ENCODE measurements around the gene ZNF804B.

Gene ZNF804B

DNA sequence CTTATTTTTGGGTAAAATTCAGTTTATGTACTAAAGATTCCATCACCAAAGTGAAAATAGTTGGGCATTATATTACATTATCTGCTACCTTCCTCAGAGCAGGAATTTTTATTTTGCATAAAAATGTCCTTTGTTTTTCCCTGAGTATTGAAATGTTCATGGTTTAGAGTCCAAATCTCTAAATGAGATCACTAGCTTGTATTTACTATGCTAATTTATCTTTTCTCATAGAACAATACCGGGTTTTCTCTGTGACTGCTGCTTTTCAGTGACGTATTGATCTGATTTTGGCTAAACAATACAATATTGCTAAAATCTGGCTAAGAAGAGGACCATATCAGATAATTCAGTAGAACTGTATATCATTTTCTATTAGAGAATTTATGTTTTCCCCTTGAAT lies 125.6 kb downstream of the ZNF804B start:
- no peak for DNase-seq (ENCODE audit: low read depth, low spot score)
- ChIA-PET POLR2A (no interaction called here), CTCF (no interaction called here)
- TF ChIP-seq, protein P1, sequence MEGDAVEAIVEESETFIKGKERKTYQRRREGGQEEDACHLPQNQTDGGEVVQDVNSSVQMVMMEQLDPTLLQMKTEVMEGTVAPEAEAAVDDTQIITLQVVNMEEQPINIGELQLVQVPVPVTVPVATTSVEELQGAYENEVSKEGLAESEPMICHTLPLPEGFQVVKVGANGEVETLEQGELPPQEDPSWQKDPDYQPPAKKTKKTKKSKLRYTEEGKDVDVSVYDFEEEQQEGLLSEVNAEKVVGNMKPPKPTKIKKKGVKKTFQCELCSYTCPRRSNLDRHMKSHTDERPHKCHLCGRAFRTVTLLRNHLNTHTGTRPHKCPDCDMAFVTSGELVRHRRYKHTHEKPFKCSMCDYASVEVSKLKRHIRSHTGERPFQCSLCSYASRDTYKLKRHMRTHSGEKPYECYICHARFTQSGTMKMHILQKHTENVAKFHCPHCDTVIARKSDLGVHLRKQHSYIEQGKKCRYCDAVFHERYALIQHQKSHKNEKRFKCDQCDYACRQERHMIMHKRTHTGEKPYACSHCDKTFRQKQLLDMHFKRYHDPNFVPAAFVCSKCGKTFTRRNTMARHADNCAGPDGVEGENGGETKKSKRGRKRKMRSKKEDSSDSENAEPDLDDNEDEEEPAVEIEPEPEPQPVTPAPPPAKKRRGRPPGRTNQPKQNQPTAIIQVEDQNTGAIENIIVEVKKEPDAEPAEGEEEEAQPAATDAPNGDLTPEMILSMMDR (IDR thresholded peaks at IDR 0.05; ENCODE audit: insufficient read depth, low read length, missing control alignments): no peak
- no peak overlapping the region for H3K4me3 ChIP-seq (ENCODE audit: low read depth, low read length)

DNA sequence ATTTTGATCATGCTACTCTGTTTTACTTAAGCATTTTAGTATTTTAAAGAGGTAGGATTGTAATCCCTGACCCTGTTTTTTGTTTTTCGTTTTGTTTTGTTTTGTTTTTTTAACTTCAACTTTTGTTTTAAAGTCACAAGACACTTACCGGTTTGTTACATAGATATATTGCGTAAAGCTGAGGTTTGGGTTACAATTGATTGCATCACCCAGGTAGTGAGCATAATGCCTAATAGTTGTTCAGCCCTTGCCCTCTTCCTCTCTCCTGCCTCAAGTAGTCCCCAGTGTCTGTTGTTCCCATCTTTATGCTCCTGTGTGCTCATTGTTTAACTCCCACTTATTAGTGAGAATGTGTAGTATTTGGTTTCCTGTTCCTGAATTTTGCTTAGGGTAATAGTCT lies 129.2 kb downstream of the ZNF804B start:
- TF ChIP-seq, protein P1 (IDR thresholded peaks at IDR 0.05; ENCODE audit: insufficient read depth, low read length, missing control alignments): no peak
- POLR2A ChIA-PET: no interaction called here
- CTCF ChIA-PET: no interaction called here

DNA sequence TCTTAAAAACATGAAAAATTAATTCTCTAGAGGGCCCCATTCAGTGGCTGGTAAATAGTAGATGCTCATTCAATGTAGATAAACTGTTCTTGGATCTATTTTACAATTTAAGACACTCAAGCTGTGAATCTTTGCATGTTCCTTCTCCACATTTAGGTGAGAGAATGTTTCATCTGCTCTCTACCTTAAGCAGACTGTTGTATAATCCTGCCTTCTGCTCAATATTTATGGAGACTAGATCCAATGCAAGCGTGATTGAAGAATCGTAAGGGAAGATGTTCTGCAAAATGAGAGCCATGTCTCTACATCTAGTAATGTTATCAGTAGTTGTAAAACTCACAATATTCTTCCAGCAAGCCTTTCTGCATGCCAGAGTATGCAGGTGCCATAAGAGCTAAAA lies 151.0 kb downstream of the ZNF804B start:
- DNase-seq (ENCODE audit: low read depth, low spot score): no peak
- H3K4me3 ChIP-seq (ENCODE audit: low read depth, low read length): no peak overlapping the region
- TF ChIP-seq, protein P1 (IDR thresholded peaks at IDR 0.05; ENCODE audit: insufficient read depth, low read length, missing control alignments): no peak
- CTCF ChIA-PET: no interaction called here
- POLR2A ChIA-PET: no interaction called here

More for the DNA sequence above, 129.2 kb downstream of the ZNF804B start:
- no peak for DNase-seq (ENCODE audit: low read depth, low spot score)
- no peak overlapping the region for H3K4me3 ChIP-seq (ENCODE audit: low read depth, low read length)

DNA sequence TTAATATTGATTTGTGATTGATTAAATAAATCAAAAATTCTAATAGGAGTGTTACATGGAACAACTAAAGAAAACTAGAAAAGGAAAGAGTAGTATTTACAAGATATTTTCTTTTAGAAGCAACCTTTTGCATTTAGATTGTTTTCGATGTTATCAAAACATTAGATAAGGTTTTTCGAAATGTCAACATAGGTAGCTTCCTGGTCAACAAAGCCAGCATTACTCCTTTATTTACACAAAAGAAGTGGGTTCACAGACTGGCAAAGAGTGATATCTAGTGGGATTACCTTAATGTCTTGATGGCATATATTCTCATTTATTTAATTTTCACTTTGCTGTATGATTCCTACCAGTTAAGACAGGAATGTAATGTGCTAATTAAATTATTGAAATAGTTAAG lies 153.4 kb downstream of the ZNF804B start:
- no peak overlapping the region for H3K4me3 ChIP-seq (ENCODE audit: low read depth, low read length)
- POLR2A ChIA-PET: no interaction called here
- TF ChIP-seq, protein P1 (IDR thresholded peaks at IDR 0.05; ENCODE audit: insufficient read depth, low read length, missing control alignments): no peak
- CTCF ChIA-PET: no interaction called here
- DNase-seq (ENCODE audit: low read depth, low spot score): no peak

DNA sequence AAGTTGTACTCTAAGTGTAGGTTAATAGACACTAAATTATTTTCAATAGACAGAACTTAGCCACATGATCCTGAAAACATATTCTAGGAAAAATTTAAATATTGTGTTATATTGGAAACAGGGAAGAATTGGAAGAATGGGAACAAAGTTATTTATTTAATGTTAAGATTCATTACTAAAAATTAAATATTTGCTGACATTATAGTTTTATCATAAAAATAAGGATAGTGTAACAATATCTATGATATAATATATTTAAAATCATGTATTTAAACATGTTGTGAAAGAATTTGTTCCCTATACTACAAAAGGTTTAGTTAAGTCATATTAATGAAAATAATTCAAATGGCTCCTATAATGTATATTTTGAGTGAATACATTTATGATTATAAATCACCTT lies 156.1 kb downstream of the ZNF804B start:
- POLR2A ChIA-PET: no interaction called here
- CTCF ChIA-PET: no interaction called here
- H3K4me3 ChIP-seq (ENCODE audit: low read depth, low read length): no peak overlapping the region
- no peak for DNase-seq (ENCODE audit: low read depth, low spot score)
- TF ChIP-seq, protein P1 (IDR thresholded peaks at IDR 0.05; ENCODE audit: insufficient read depth, low read length, missing control alignments): no peak

DNA sequence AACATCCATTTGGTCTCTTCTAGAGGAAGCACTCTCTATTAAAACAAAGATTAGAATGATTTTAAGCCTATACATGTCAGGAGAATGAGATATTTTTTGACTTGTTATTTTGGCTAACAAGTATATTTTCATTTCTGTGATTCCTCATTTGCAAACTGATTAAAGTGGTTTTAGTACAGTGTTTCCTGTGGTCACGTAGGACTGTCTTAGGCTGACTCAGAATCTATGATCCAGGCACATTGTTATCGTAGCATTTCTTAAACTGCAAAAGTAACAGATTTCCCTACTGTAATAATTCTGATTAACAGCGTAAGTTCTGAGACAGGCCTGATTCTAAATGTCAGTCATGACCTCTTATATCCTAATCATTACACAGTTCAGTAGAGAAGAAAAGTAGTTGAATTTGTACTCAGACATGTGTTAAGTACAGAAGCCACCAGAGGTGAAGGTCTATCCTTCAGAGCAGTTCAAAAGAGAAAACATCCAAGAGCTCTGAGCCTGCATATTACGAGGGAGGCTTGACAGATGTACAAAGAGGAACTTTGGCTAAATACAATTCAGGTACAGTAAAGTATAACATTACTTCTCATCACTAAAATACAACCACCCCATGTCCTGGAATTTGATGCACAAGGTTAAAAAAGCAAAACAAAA lies 160.1 kb downstream of the ZNF804B start:
- TF ChIP-seq, protein P1 (IDR thresholded peaks at IDR 0.05; ENCODE audit: insufficient read depth, low read length, missing control alignments): no peak
- H3K4me3 ChIP-seq (ENCODE audit: low read depth, low read length): no peak overlapping the region
- DNase-seq (ENCODE audit: low read depth, low spot score): no peak
- CTCF ChIA-PET: no interaction called here
- POLR2A ChIA-PET: no interaction called here
